Testis (tissue), 2 donors: ENCODE measurements around the gene ABCA12.

Experiments
- POLR2A ChIP-seq: fragments of 450-650 bp; IDR thresholded peaks from one replicate; pipeline ENCODE4 v1.6.1; 2017; ENCODE audit warnings: antibody characterized with exemption, mild to moderate bottlenecking, moderate library complexity
- TF ChIP-seq, protein P1 (sequence below), 3 experiments: fragments of 450-650 bp in 2 of 3; fragments of 200-600 bp in 1 of 3; sonication (generic) in 1 of 3; IDR thresholded peaks; one replicate each; pipeline ENCODE4 v1.5.1; 2016 to 2019; ENCODE audit warnings: antibody characterized with exemption in 3 of 3, mild to moderate bottlenecking in 2 of 3, moderate library complexity in 1 of 3

DNA sequence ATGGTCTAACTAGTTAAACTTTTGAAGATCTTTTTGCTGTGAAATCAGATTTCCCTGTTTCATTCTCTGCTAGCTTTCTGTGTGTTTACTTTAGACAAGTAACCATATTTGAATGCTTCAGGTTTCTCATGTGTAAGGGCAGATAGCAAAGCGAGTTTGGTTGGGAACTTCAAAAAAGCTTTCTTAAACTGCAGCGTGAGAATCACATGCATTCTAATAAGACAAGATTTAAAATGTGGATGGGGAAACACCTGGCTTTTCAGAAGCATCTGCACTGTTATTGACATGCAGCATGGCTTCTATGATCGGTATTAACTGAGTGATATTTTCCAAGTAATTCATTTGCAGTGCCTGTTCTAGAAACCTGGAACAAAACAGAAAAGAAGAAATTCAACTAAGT lies 119.3 kb downstream of the ABCA12 start:
- TF ChIP-seq, protein P1, sequence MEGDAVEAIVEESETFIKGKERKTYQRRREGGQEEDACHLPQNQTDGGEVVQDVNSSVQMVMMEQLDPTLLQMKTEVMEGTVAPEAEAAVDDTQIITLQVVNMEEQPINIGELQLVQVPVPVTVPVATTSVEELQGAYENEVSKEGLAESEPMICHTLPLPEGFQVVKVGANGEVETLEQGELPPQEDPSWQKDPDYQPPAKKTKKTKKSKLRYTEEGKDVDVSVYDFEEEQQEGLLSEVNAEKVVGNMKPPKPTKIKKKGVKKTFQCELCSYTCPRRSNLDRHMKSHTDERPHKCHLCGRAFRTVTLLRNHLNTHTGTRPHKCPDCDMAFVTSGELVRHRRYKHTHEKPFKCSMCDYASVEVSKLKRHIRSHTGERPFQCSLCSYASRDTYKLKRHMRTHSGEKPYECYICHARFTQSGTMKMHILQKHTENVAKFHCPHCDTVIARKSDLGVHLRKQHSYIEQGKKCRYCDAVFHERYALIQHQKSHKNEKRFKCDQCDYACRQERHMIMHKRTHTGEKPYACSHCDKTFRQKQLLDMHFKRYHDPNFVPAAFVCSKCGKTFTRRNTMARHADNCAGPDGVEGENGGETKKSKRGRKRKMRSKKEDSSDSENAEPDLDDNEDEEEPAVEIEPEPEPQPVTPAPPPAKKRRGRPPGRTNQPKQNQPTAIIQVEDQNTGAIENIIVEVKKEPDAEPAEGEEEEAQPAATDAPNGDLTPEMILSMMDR (IDR thresholded peaks at IDR 0.05): no peak
- no peak for TF ChIP-seq POLR2A
